Embryonic facial prominence (tissue), 1 donor: ENCODE measurements around the gene NEK2.
"Not testable (repeated sequence)": the region's sequence is repeated elsewhere in the genome, so short reads cannot be mapped to it uniquely, and the experiment has no call there.

Experiments
- DNase-seq: peaks from one replicate; pipeline ENCODE4 v3.0.0-alpha.2; 2016; ENCODE audit errors: extremely low spot score

The NEK2 gene

GRCh38 chr1:211695135-211695816 is 19.9 kb upstream of the NEK2 start:
- DNase-seq = no peak

- not testable (repeated sequence) for DNase-seq
These were observed 18.5 kb upstream of the NEK2 start for GRCh38 chr1:211693911-211694310.

GRCh38 chr1:211688421-211688820 is 13.0 kb upstream of the NEK2 start:
- DNase-seq = no peak

GRCh38 chr1:211687462-211688215 is 12.2 kb upstream of the NEK2 start:
- DNase-seq = no peak

GRCh38 chr1:211685823-211686222 is 10.4 kb upstream of the NEK2 start:
- no peak for DNase-seq

- DNase-seq = no peak
These were observed 9.4 kb upstream of the NEK2 start for GRCh38 chr1:211684791-211685190.

- DNase-seq = no peak
These were observed 8.9 kb upstream of the NEK2 start for GRCh38 chr1:211684331-211684730.

GRCh38 chr1:211683396-211684297 is 8.2 kb upstream of the NEK2 start:
- no peak for DNase-seq

GRCh38 chr1:211682186-211682585 is 6.8 kb upstream of the NEK2 start:
- DNase-seq = not testable (repeated sequence)

- DNase-seq = peak; percentile 83
These were observed 5.4 kb upstream of the NEK2 start for GRCh38 chr1:211680752-211681327.

GRCh38 chr1:211677659-211678058 is 2.2 kb upstream of the NEK2 start:
- no peak for DNase-seq

- no peak for DNase-seq
These were observed 1.3 kb upstream of the NEK2 start for GRCh38 chr1:211676761-211677160.

- DNase-seq = no peak
These were observed 724 bp upstream of the NEK2 start for GRCh38 chr1:211676106-211676583.

GRCh38 chr1:211667065-211667617 is 8.3 kb downstream of the NEK2 start:
- DNase-seq = no peak

GRCh38 chr1:211660718-211661222 is 14.7 kb downstream of the NEK2 start:
- DNase-seq = no peak

GRCh38 chr1:211656728-211657127 is 18.7 kb downstream of the NEK2 start:
- no peak for DNase-seq

- peak; percentile 72 for DNase-seq
These were observed 20.3 kb downstream of the NEK2 start for GRCh38 chr1:211654838-211655787.

GRCh38 chr1:211653959-211654496 is 21.4 kb downstream of the NEK2 start:
- no peak for DNase-seq

- DNase-seq = no peak
These were observed 22.1 kb downstream of the NEK2 start for GRCh38 chr1:211653293-211653692.

- DNase-seq = no peak
These were observed 23.1 kb downstream of the NEK2 start for GRCh38 chr1:211652371-211652770.
